NOMO-1 treated with DMSO at 0.1 percent for 48 hours (cell line): ENCODE results near the gene HLA-DPA1.

Experiments used
- DNase-seq: peaks from one replicate; lab custom pipeline; 2025; ENCODE audit not compliant: unreplicated experiment; lab: John Stamatoyannopoulos, UW

Gene HLA-DPA1

GRCh38 chr6:33088931-33089620 lies 15.6 kb upstream of the HLA-DPA1 start:
- DNase-seq = no peak

- DNase-seq = no peak
Observed at GRCh38 chr6:33088258-33088930, 14.9 kb upstream of the HLA-DPA1 start.

- DNase-seq = no peak
Observed at GRCh38 chr6:33085627-33086026, 12.2 kb upstream of the HLA-DPA1 start.

GRCh38 chr6:33082702-33083101 lies 9.3 kb upstream of the HLA-DPA1 start:
- peak; percentile 52 for DNase-seq

- no peak for DNase-seq
Observed at GRCh38 chr6:33081098-33081824, 7.8 kb upstream of the HLA-DPA1 start.

GRCh38 chr6:33080127-33081089 lies 7.0 kb upstream of the HLA-DPA1 start:
- no peak for DNase-seq

GRCh38 chr6:33079580-33079979 lies 6.1 kb upstream of the HLA-DPA1 start:
- no peak for DNase-seq

- DNase-seq = no peak
Observed at GRCh38 chr6:33078919-33079521, 5.6 kb upstream of the HLA-DPA1 start.

GRCh38 chr6:33078442-33078841 lies 5.0 kb upstream of the HLA-DPA1 start:
- no peak for DNase-seq

GRCh38 chr6:33077908-33078307 lies 4.5 kb upstream of the HLA-DPA1 start:
- no peak for DNase-seq

- DNase-seq = peak; percentile 21
Observed at GRCh38 chr6:33076406-33076934, 3.0 kb upstream of the HLA-DPA1 start.

GRCh38 chr6:33075568-33076405 lies 2.3 kb upstream of the HLA-DPA1 start, which contains the start of gene HLA-DPB1:
Gene HLA-DPB1 (plus strand): TSS chr6:33075990. CDS start chr6:33076042, 52 bp downstream.
- DNase-seq = peak; percentile 95

GRCh38 chr6:33075208-33075567 lies 1.7 kb upstream of the HLA-DPA1 start:
- no peak for DNase-seq

- DNase-seq = no peak
Observed at GRCh38 chr6:33072508-33073100, 845 bp downstream of the HLA-DPA1 start.

- DNase-seq = no peak
Observed at GRCh38 chr6:33071569-33071968, 1.9 kb downstream of the HLA-DPA1 start.

- no peak for DNase-seq
Observed at GRCh38 chr6:33070909-33071308, 2.5 kb downstream of the HLA-DPA1 start.

- DNase-seq = no peak
Observed at GRCh38 chr6:33069021-33069738, 4.3 kb downstream of the HLA-DPA1 start.

GRCh38 chr6:33066917-33067521 lies 6.4 kb downstream of the HLA-DPA1 start:
- DNase-seq = no peak
